GM19035 (cell line): ENCODE measurements around the gene NPB.

Experiments used
- ATAC-seq: cut with Tn5 transposase; IDR thresholded peaks from one replicate; pipeline ENCODE4 v1.9.1; 2021; ENCODE audit not compliant: unreplicated experiment

The NPB gene

GRCh38 chr17:81910840-81911276 lies 8.8 kb downstream of the NPB start:
- ATAC-seq, result peak; percentile 34

GRCh38 chr17:81911277-81911961 lies 9.4 kb downstream of the NPB start, which contains the start of gene PCYT2:
TSS of gene PCYT2 (minus strand) at chr17:81911399. CDS start at chr17:81911355, 44 bp downstream.
- peak; percentile 70 for ATAC-seq

- ATAC-seq, result no peak
Measured at GRCh38 chr17:81911969-81912368, 9.9 kb downstream of the NPB start.

- no peak for ATAC-seq
Measured at GRCh38 chr17:81912441-81913309, 10.6 kb downstream of the NPB start.

GRCh38 chr17:81913394-81914102 lies 11.5 kb downstream of the NPB start:
- ATAC-seq, result no peak

GRCh38 chr17:81914103-81914850 lies 12.2 kb downstream of the NPB start:
- no peak for ATAC-seq

GRCh38 chr17:81915331-81915730 lies 13.3 kb downstream of the NPB start:
- no peak for ATAC-seq

- no peak for ATAC-seq
Measured at GRCh38 chr17:81916234-81917001, 14.4 kb downstream of the NPB start.

- peak; percentile 74 for ATAC-seq
Measured at GRCh38 chr17:81917565-81918332, 15.7 kb downstream of the NPB start, which contains the start of gene SIRT7. TSS of gene SIRT7 (minus strand) at chr17:81918176. CDS start at chr17:81918131, 45 bp downstream.

GRCh38 chr17:81918333-81918669 lies 16.3 kb downstream of the NPB start:
- peak; percentile 12 for ATAC-seq

- no peak for ATAC-seq
Measured at GRCh38 chr17:81918832-81919545, 17.0 kb downstream of the NPB start.

- ATAC-seq, result no peak
Measured at GRCh38 chr17:81920612-81921536, 18.8 kb downstream of the NPB start.

- no peak for ATAC-seq
Measured at GRCh38 chr17:81921537-81921862, 19.5 kb downstream of the NPB start.

- no peak for ATAC-seq
Measured at GRCh38 chr17:81921996-81922565, 20.0 kb downstream of the NPB start.

- ATAC-seq, result no peak
Measured at GRCh38 chr17:81922566-81923301, 20.7 kb downstream of the NPB start.
